Kidney (tissue), 14 donors: ENCODE measurements around the gene XPO6. TPM values are rescaled to one million over a fixed set of nuclear protein-coding genes. Genes with fewer than 3 reads are reported as not detected.

Experiments used
- DNase-seq, 5 donors: peaks; one replicate each; pipeline ENCODE4 v3.0.0-alpha.2; 2013 to 2020
- FAIRE-seq: peaks from 2 replicates; lab custom pipeline; 2012; peaks lifted over from hg19 to GRCh38; lab: Jason Lieb, UNC
- H3K27ac ChIP-seq, 2 donors: one replicate each; pipeline ENCODE4 v1.7.0; 2013; ENCODE audit warnings: low read depth in 2 of 2, low read length in 2 of 2, inconsistent platforms in 1 of 2
- H3K27me3 ChIP-seq: one replicate; pipeline ENCODE4 v1.7.1; 2013; ENCODE audit warnings: low read length, inconsistent platforms; ENCODE audit not compliant: control insufficient read depth, insufficient read depth
- H3K36me3 ChIP-seq, 3 donors: one replicate each; pipeline versions ENCODE4 v1.7.0 to v1.7.1; 2013; ENCODE audit warnings: low read length in 3 of 3, control low read depth in 1 of 3, inconsistent platforms in 1 of 3; ENCODE audit not compliant: insufficient read depth in 3 of 3, control insufficient read depth in 2 of 3
- H3K4me1 ChIP-seq, 3 donors: one replicate each; pipeline versions ENCODE4 v1.7.0 to v1.7.1; 2013; ENCODE audit warnings: low read length in 3 of 3, inconsistent platforms in 1 of 3, low read depth in 1 of 3; ENCODE audit not compliant: control insufficient read depth in 2 of 3, insufficient read depth in 2 of 3
- H3K4me3 ChIP-seq, 3 donors: one replicate each; pipeline versions ENCODE4 v1.7.0 to v1.8.1; 2013; ENCODE audit warnings: low read length in 3 of 3, control low read depth in 1 of 3, inconsistent platforms in 1 of 3
- H3K9ac ChIP-seq, 3 donors: one replicate each; pipeline versions ENCODE4 v1.7.0 to v1.7.1; 2013; ENCODE audit warnings: low read length in 3 of 3, control low read depth in 1 of 3, inconsistent platforms in 1 of 3
- H3K9me3 ChIP-seq, 3 donors: one replicate each; pipeline versions ENCODE4 v1.7.0 to v1.7.1; 2013; ENCODE audit warnings: low read length in 3 of 3, control low read depth in 1 of 3, inconsistent platforms in 1 of 3; ENCODE audit not compliant: control insufficient read depth in 2 of 3, insufficient read depth in 1 of 3
- CTCF ChIP-seq: IDR thresholded peaks from 3 replicates; pipeline ENCODE4 v1.5.1; 2012; ENCODE audit warnings: mild to moderate bottlenecking, moderate library complexity, borderline replicate concordance; ENCODE audit not compliant: insufficient read depth; ENCODE audit errors: extremely low read depth
- intact Hi-C: fragments of 100-400 bp; cut with DNase I; formaldehyde crosslinking; loops from one replicate; pipeline ENCODE4 v1.11.1; 2022
- polyA plus RNA-seq: library from polyadenylated mRNA; stranded (reverse); fragments of 350-450 nt; fragmentation: Illumina TruSeq; extraction: RNeasy Lipid Tissue Mini Kit (QIAGEN cat#74804); gene quantifications from one replicate; pipeline ENCODE4 v1.2.3, GENCODE V29; 2014; ENCODE audit warnings: low read depth, low replicate concordance; ENCODE audit not compliant: insufficient read depth
- total RNA-seq: library from RNA; stranded (reverse); fragmentation: NEBNext Ultra II Directional; extraction: Animal tissue kit (Norgen Biotek cat#: 25700); gene quantifications from one replicate; pipeline ENCODE4 v1.2.1, GENCODE V29; 2021
- donor health status: control.
- donor health status: control.
- donor health status: control.
- donor health status: control.
- donor health status: control.
- donor health status: DM: yes; HTN: yes; CAD: no.
- donor health status: Normal renal cell carcinoma (clear cell type).

Gene XPO6
- total and polyA plus RNA-seq, 2 donors from 2014 or later, result 57.2 to 98.8 TPM

GRCh38 chr16:28202147-28202746 is 9.5 kb downstream of the XPO6 start:
- no peak for FAIRE-seq
- no peak overlapping the region for H3K9ac ChIP-seq
- no peak overlapping the region for H3K27ac ChIP-seq
- H3K36me3 ChIP-seq, result peaks cover 2 to 16% (median 13%) of the 10 kb centered on the region in 3 donors
- intact Hi-C loops, result no loop called here
- TF ChIP-seq CTCF, result no peak
- H3K4me3 ChIP-seq, result no peak overlapping the region
- no peaks in the 10 kb centered on the region for H3K27me3 ChIP-seq
- no peak for DNase-seq
- H3K4me1 ChIP-seq, result no peaks in the 10 kb centered on the region
- no peaks in the 10 kb centered on the region for H3K9me3 ChIP-seq

- FAIRE-seq, result no peak
- H3K4me3 ChIP-seq, result no peak overlapping the region
- H3K4me1 ChIP-seq, result no peaks in the 10 kb centered on the region
Measured at GRCh38 chr16:28200661-28201060, 11.1 kb downstream of the XPO6 start.

GRCh38 chr16:28196387-28196987 is 15.3 kb downstream of the XPO6 start:
- DNase-seq (no peak), FAIRE-seq (no peak)
- H3K36me3 ChIP-seq, result no peaks in the 10 kb centered on the region
- no peaks in the 10 kb centered on the region for H3K27me3 ChIP-seq
- intact Hi-C loops, result no loop called here
- H3K27ac ChIP-seq, result no peak overlapping the region
- H3K9ac ChIP-seq, result no peak overlapping the region
- H3K9me3 ChIP-seq, result no peaks in the 10 kb centered on the region
- no peak for TF ChIP-seq CTCF
- H3K4me1 ChIP-seq, result peaks cover 0 to 4% (median 0%) of the 10 kb centered on the region in 3 donors
- H3K4me3 ChIP-seq, result no peak overlapping the region

More at GRCh38 chr16:28200661-28201060, 11.1 kb downstream of the XPO6 start:
- H3K9ac ChIP-seq, result no peak overlapping the region
- DNase-seq, result no peak
- no peaks in the 10 kb centered on the region for H3K9me3 ChIP-seq
- peaks cover 2 to 16% (median 13%) of the 10 kb centered on the region in 3 donors for H3K36me3 ChIP-seq
- no peak overlapping the region for H3K27ac ChIP-seq
- intact Hi-C loops, result no loop called here
- TF ChIP-seq CTCF, result no peak
- H3K27me3 ChIP-seq, result no peaks in the 10 kb centered on the region
